DOHH2 (cell line): ENCODE measurements around the gene DMAP1.

Experiments used
- H3F3A ChIP-seq: fragments of 200-600 bp; sonication (generic), shearing (Covaris generic); 2 replicates; pipeline ENCODE4 v1.6.0; 2016; ENCODE audit warnings: antibody characterized with exemption, mild to moderate bottlenecking; ENCODE audit not compliant: control insufficient read depth, insufficient read depth
- H3K27ac ChIP-seq: fragments of 200-600 bp; sonication (generic); 2 replicates; pipeline ENCODE4 v1.5.1; 2014; ENCODE audit warnings: low read depth, mild to moderate bottlenecking, low read length, moderate library complexity
- H3K27me3 ChIP-seq: fragments of 200-600 bp; sonication (generic); 2 replicates; pipeline ENCODE4 v1.6.1; 2014; ENCODE audit warnings: mild to moderate bottlenecking, low read length, mixed read lengths; ENCODE audit not compliant: control insufficient read depth
- H3K36me3 ChIP-seq: fragments of 200-600 bp; sonication (generic); 2 replicates; pipeline ENCODE4 v1.6.1; 2014; ENCODE audit warnings: mild to moderate bottlenecking, low read length, moderate library complexity, mixed read lengths; ENCODE audit not compliant: control insufficient read depth
- H3K4me1 ChIP-seq: fragments of 200-600 bp; sonication (generic); 2 replicates; pipeline ENCODE4 v1.6.1; 2014; ENCODE audit warnings: mild to moderate bottlenecking, low read length, mixed read lengths; ENCODE audit not compliant: control insufficient read depth
- H3K4me2 ChIP-seq: fragments of 200-600 bp; sonication (generic); 2 replicates; pipeline ENCODE4 v1.6.0; 2014; ENCODE audit warnings: mild to moderate bottlenecking, low read length, moderate library complexity
- H3K4me3 ChIP-seq: fragments of 200-600 bp; sonication (generic); 2 replicates; pipeline ENCODE4 v1.5.1; 2014; ENCODE audit warnings: mild to moderate bottlenecking, low read length, mixed read lengths
- H3K79me2 ChIP-seq: fragments of 200-600 bp; sonication (generic); 2 replicates; pipeline ENCODE4 v1.6.1; 2014; ENCODE audit warnings: mild to moderate bottlenecking, low read length, mixed read lengths; ENCODE audit not compliant: control insufficient read depth
- H3K9me2 ChIP-seq: fragments of 200-600 bp; sonication (generic); replicated peaks from 2 replicates; pipeline ENCODE4 v1.6.1; 2014; ENCODE audit warnings: mild to moderate bottlenecking, low read length, mixed read lengths; ENCODE audit not compliant: control insufficient read depth
- H3K9me3 ChIP-seq: fragments of 200-600 bp; sonication (generic); 2 replicates; pipeline ENCODE4 v1.6.1; 2014; ENCODE audit warnings: antibody characterized with exemption, low read length, mixed read lengths; ENCODE audit not compliant: control insufficient read depth, insufficient read depth
- H4K20me1 ChIP-seq: fragments of 200-600 bp; sonication (generic); 2 replicates; pipeline ENCODE4 v1.6.0; 2014; ENCODE audit warnings: low read depth, mild to moderate bottlenecking, antibody characterized with exemption, low read length, moderate library complexity; ENCODE audit not compliant: control insufficient read depth, insufficient read depth
- CTCF ChIP-seq: fragments of 200-600 bp; sonication (generic); IDR thresholded peaks from one replicate; pipeline ENCODE4 v1.5.1; 2014; ENCODE audit warnings: antibody characterized with exemption, mild to moderate bottlenecking, low read depth, low read length; ENCODE audit not compliant: poor library complexity, severe bottlenecking
- EZH2phosphoT487 ChIP-seq: fragments of 200-600 bp; sonication (generic); IDR thresholded peaks from 2 replicates; pipeline ENCODE4 v1.6.1; 2017; ENCODE audit warnings: borderline replicate concordance, mild to moderate bottlenecking, antibody characterized with exemption, low read length, moderate library complexity, mixed read lengths

The DMAP1 gene

GRCh38 chr1:44235808-44236207 is 22.5 kb downstream of the DMAP1 start:
- Histone ChIP-seq H3F3A (no peaks in the 10 kb centered on the region), H3K36me3 (peaks cover 3% of the 10 kb centered on the region; the same call in 1 of the 2 replicates)

GRCh38 chr1:44236490-44237272 is 23.4 kb downstream of the DMAP1 start:
- Histone ChIP-seq H3K4me2 (no peak overlapping the region), H3K27ac (no peak overlapping the region), H3K27me3 (no peaks in the 10 kb centered on the region), H3K4me3 (no peak overlapping the region), H3K36me3 (peaks cover 2% of the 10 kb centered on the region; the same call in 1 of the 2 replicates), H3K79me2 (no peaks in the 10 kb centered on the region), H4K20me1 (no peaks in the 10 kb centered on the region), H3K9me2 (no peaks in the 10 kb centered on the region), H3K4me1 (peaks cover 19% of the 10 kb centered on the region), H3F3A (no peaks in the 10 kb centered on the region), H3K9me3 (no peaks in the 10 kb centered on the region)
- TF ChIP-seq EZH2phosphoT487 (no peak), CTCF (no peak)

More at GRCh38 chr1:44235808-44236207, 22.5 kb downstream of the DMAP1 start:
- H3K79me2 ChIP-seq, result no peaks in the 10 kb centered on the region
- no peaks in the 10 kb centered on the region for H3K9me2 ChIP-seq
- no peak overlapping the region for H3K27ac ChIP-seq
- H4K20me1 ChIP-seq, result no peaks in the 10 kb centered on the region
- no peaks in the 10 kb centered on the region for H3K27me3 ChIP-seq
- TF ChIP-seq EZH2phosphoT487, result no peak
- TF ChIP-seq CTCF, result no peak
- peaks cover 19% of the 10 kb centered on the region for H3K4me1 ChIP-seq
- no peak overlapping the region for H3K4me3 ChIP-seq
- no peaks in the 10 kb centered on the region for H3K9me3 ChIP-seq
- no peak overlapping the region for H3K4me2 ChIP-seq

- Histone ChIP-seq H4K20me1 (no peaks in the 10 kb centered on the region), H3K27ac (no peak overlapping the region), H3F3A (no peaks in the 10 kb centered on the region), H3K4me3 (no peak overlapping the region), H3K9me2 (no peaks in the 10 kb centered on the region), H3K4me1 (peaks cover 19% of the 10 kb centered on the region), H3K9me3 (no peaks in the 10 kb centered on the region), H3K79me2 (no peaks in the 10 kb centered on the region), H3K36me3 (no peaks in the 10 kb centered on the region; the same call in 1 of the 2 replicates), H3K27me3 (no peaks in the 10 kb centered on the region), H3K4me2 (no peak overlapping the region)
- TF ChIP-seq EZH2phosphoT487 (no peak), CTCF (peak; percentile 83)
These were observed 24.6 kb downstream of the DMAP1 start for GRCh38 chr1:44237721-44238457.
